HG03571 (cell line): ENCODE results near the gene SEMA3D.

ENCODE experiments used
- ATAC-seq: cut with Tn5 transposase; IDR thresholded peaks from one replicate; pipeline ENCODE4 v1.9.1; 2021; ENCODE audit not compliant: unreplicated experiment

Gene SEMA3D

DNA sequence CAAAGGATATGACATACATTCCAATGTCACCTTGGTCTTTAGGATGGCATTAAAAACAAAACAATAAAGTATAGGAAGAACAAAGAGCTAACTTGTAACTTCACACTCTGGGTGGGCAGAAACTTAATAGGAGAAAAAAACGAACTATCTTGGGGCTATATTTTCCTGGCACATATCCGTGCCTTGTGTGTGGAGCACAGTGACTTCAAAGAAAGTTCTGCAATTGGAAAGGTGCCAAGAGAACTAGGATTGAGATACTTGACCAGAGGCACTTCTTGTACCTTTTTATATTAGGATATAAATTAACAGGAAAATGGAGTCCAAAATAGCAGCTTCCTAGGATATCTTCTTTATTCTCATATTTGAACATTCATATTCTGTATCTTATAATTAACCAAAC, 148.4 kb downstream of the SEMA3D start:
- ATAC-seq, result no peak

- no peak for ATAC-seq
These were observed 153.6 kb downstream of the SEMA3D start for GRCh38 chr7:85033263-85033662.

DNA sequence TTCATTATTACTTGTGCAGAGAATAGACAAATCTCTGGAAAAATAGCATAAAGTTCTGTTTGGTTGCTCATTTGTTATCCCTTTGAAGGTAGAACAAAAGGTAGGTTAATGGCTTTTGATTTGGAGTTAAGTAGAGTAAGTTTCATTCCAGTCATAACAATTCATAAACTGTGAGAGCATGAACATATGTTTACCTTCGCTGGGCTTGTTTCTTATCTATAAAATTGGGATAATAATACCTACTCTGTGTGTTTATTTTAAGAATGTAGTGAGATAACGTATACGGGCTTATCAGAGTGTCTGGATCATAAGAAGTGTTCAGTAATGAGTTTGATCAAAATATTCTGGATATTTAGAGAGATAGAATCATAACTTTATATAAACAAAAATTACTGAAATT, 155.4 kb downstream of the SEMA3D start:
- ATAC-seq, result no peak

- ATAC-seq, result no peak
These were observed 156.0 kb downstream of the SEMA3D start for GRCh38 chr7:85030893-85031292.

DNA sequence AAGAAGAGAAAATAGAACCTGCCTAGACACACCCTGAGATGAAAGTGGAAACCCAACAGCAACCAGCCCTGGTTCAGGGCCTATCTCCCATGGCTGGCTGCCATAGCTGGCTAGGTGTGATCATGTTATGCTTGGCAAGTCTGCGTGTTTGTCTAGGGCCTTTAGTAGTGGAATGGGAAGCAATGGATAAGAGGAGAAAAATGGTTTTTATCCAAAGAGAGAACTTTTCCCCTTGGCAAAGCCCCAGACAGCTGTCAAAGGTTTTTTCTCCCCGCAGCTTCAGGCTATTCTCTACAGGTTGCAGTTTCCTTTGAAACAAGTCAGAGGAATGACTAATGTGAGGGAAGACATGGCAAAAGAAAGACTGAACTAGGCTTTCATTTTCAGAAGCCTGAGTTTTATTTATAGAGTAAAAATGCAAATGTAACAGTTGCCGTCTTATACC, 161.5 kb downstream of the SEMA3D start:
- no peak for ATAC-seq

GRCh38 chr7:85023916-85024315, 162.9 kb downstream of the SEMA3D start:
- no peak for ATAC-seq

DNA sequence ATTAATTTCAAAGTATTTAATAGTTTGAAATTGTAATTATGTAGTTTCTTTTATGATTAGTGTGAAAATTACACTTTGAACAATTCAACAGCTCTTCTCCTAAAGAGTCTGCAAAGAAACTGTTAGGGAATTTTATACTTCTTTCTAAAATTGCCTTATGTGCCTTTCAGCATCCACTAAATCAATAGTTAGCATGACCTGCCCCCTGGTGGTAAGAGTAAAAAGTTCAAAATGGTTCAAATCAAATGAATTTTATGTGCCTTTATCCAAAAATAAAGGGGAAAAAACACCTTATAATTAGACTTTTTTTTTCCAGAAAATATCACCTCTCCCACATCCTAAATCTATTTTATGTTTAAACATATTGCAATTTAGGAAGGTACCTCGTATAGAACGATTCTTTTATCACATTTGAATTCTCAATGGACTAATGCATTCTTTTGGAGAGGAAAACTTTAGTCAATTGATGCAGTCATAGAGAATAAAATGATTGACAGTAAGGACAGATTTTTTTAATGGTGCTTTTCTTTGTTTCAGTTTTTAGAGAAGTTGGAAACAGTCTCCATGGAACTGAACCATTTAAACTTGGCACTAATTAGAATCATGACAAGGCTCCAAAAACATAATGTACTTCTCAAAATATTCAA, 163.7 kb downstream of the SEMA3D start:
- ATAC-seq, result no peak

DNA sequence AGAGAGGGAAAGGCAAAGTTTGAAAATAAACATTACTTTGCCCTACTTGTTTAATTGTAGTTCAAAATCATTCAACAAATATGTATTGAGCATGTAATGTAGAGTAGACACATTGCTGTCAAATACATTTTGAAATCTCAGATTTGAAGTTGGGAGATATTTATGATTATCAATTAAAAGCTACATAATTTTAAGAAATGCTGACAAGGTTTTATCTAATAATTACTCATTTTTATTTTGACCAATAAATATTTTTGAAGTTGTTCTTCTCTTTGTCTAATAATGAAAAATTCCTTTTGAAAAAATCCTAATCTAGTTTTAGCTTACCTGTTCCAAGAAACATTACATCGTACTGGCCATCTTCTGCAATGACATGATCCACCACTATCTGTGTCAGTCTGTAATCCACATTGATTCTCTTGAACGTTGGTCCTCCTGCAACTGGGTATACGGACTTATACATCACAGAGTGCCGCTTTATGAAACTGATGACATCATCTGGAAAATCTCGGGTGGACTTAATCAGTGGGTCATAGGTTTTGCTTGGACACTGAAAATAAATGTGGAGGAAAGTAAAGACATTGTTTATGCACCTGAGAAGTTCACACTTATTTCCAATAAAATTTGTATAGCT, 164.7 kb downstream of the SEMA3D start:
- ATAC-seq, result no peak

DNA sequence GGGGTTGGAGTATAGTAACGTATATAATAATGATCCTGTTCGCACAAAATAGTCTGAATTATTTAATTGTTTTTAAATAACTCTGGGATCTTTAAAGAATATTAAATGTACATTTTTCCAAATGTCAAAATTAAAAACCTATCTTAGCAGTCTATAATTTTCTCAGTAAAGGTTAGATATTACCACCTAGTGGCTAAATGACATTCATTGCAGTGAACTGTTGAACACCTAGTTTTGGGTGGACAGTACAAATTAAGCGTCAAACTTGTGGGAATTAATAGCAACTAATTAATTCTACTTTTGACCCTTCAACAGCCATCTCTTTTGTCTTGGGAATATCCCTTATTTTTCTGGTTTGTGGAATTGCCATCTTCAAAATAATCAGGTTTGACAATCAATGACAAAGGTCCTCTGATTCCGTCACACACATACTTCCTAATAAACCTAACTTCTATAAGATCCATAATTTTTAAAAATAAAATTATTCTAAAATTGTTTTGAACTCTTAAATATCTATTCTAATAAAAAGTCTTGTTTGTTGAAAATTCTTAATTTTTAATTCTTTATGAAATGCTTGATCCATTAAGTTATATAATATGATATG, 165.7 kb downstream of the SEMA3D start:
- ATAC-seq, result no peak

DNA sequence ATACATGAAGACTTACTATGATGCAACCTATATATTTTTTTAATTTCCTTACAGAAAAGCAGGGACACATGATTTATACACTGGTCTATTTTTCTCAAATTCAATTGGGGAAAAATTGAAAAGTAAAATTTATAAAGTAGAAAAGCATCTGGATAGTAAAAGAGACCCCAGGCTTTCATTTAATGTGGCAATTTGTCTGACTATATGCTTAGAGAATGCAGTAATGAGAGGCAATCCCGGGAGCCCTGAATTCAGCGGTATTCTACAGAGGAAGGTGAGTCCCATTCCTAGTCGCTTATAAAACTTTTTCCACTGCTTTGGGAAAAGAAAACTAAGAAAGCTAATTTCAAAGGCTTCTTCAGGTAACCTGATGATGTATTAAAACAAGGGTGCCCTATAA, 167.1 kb downstream of the SEMA3D start:
- ATAC-seq, result no peak

DNA sequence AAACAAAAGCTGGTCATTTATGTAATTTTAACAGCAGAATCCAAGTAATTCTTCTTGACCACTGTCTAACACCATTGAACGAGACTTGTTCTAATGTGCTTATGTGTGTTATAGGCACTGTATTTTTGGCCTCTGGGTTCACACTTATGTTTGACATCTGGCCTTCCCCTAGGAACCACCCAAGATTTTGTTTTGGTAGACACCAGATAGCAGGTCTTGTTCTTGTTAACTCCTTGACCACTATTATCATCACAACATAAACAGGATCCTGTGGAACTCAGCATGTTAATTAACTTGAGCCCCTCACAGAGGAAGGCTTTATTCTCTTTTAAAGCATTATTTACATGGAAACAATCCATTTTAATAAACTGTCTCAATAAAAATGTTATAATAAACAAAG, 167.7 kb downstream of the SEMA3D start:
- ATAC-seq, result no peak

DNA sequence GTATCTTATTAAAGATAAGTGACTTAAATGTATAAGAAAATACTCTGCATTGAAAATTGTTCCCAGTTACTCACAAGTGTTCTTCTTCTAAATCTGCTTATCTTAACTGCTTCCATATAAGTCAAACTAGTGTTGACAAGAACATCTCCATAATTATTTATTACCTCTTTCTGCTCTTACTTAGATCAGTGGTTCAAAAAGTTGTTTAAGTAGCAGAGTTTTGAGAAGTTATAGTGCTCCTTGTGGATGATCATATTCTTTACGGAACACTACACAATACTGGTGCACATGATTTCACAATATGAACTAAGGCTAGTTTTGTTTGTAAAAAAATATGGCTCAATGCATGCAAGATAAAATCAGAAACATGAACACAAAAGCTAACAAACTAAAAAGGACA, 168.4 kb downstream of the SEMA3D start:
- ATAC-seq, result no peak

DNA sequence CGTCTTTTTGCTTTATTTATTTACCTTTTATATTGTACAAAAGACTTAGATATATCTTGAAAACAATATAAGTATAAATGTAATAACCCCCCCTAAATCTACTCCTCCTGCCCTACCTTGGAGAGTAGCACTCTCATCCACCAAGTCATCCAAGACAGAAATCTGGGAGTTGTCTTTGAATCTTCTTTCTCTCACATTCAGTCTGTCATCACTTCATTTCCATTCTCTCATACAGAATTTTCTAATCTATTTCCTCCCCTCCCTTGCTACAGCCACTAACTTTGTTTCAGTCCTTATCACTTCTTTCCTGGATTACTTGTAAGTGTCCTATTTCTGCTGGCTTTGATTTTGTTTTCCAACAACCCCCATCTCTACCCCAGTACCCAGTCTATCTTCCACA, 170.6 kb downstream of the SEMA3D start:
- no peak for ATAC-seq

DNA sequence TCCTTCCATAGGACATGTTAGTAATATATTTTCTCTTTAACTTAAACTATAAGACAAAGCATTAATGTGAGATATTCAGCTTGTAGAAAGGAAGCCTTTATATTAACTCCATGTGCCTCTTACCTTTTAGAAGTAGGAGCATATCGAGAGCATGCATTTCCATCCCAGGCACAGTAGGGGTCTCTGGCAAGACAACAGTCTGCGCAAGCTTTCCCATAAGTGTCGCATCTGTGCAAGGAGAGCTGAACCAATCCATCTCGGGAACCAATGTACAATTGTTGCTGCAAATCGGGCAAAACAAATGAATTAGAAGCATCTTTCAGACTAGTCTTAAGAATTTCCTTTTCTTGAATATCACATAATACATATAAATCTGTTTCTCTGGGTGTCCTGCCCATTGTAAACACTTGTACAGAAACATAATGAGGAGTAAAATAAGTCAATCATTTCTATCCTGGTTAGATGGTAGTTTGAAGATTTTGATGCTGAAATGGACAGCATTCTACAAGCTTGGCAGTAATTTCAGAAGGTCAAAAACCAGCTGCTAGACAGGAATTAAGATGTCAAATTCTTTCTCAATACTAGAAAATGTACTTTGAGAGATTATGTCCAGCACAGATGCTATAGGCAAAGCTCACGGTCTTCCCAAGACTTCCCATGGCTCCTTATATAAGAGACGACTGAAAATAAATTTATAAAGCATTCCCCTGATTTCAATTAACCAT, 171.8 kb downstream of the SEMA3D start:
- no peak for ATAC-seq

GRCh38 chr7:85011127-85011526, 175.7 kb downstream of the SEMA3D start:
- ATAC-seq, result no peak

DNA sequence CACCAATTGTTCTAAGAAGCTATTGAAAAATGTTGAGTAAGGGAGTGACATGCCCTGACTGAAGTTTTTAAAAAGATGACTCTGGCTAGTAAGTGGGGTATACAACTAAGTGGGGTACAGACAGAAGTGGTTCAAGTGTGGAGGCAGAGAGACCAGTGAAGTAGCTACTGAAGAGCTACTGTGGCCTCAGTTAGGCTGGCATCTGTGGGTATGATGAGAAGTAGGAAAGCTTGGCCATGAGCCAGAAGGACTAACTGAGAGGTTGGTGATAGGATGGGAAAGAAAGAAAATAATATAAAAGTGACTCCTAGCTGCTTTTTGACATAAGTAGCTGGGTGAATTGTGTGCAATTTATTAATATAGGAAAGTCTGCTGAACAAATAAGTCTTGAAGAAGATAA, 176.6 kb downstream of the SEMA3D start:
- ATAC-seq, result no peak

- no peak for ATAC-seq
These were observed 180.1 kb downstream of the SEMA3D start for GRCh38 chr7:85006754-85007153.

GRCh38 chr7:85004402-85004801, 182.5 kb downstream of the SEMA3D start:
- no peak for ATAC-seq

- ATAC-seq, result no peak
These were observed 185.1 kb downstream of the SEMA3D start for GRCh38 chr7:85001495-85002345.

- no peak for ATAC-seq
These were observed 186.0 kb downstream of the SEMA3D start for GRCh38 chr7:85000735-85001350.

- ATAC-seq, result no peak
These were observed 187.4 kb downstream of the SEMA3D start for GRCh38 chr7:84999450-84999849.
